HG03575 (cell line): ENCODE data around the gene B4GALT1.
"Not testable (repeated sequence)": the region's sequence is repeated elsewhere in the genome, so short reads cannot be mapped to it uniquely, and the experiment has no call there.

ENCODE experiments used
- ATAC-seq: cut with Tn5 transposase; IDR thresholded peaks from one replicate; pipeline ENCODE4 v1.9.1; 2021; ENCODE audit not compliant: unreplicated experiment, insufficient number of reproducible peaks, low FRiP score; ENCODE audit errors: extremely low read depth

Gene B4GALT1

DNA sequence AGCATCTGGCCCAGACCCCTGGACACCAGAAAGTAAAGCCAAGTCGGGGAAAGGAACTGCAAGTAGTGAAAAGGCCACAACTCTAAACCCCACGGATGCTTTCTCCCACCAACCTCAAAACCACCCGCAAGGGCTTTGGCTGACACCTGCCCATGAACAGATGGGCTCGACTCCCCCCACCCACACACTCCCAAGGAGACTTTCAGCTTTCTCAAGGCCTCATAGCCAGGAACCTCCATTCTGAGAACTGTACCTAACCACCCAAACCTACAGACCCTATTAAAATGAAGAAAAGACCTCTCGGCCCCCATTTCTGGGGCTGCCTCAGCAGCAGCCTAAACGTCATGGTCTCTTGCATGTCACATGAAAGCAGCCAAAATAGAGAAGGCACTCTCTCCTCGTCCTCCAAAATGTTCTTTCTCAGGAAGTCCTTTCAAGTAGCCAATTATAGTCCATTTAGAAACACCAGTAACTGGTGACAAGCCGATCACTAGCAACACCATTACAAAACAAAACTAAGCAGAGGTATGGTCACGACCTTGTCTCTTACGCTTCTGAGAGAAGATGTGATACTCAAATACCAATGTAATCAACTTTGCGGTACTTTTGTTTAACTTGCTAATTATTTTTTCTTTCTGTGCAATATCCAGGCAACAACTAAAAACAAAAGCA, 2.9 kb downstream of the B4GALT1 start:
- ATAC-seq, result no peak

DNA sequence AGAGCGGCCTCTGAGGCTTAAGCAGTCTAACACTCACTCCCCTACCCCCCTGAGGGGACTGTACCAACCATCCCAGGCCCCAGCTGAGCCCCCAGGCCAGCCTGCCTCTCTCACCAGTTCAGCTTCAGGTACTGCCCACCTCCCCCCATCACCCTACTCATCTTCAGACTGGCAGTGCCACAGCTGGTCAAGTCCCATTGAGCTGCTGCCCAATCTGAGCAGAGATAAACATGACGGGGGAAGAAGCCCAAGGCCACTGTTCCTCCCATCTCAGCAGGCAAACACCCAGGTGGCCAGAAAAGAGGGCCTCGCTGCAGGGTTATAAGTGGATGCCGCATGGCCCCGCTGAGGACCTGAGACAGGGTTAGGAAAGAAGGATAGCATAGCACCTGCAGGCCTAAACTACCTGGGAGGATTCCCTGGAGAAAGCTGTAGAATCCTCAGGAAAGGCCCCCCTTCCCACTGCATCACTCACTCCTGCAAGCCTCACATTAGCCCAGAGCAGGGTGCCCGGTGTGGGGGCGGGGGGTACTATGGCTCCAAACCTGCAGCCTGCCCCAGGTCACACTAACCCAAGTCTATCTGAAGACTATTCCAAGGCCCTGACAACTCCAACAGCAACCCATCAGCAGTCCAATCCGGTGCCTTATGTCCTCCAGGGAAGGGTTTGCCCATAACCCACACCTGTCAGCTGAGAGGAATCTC, 3.6 kb downstream of the B4GALT1 start:
- no peak for ATAC-seq

DNA sequence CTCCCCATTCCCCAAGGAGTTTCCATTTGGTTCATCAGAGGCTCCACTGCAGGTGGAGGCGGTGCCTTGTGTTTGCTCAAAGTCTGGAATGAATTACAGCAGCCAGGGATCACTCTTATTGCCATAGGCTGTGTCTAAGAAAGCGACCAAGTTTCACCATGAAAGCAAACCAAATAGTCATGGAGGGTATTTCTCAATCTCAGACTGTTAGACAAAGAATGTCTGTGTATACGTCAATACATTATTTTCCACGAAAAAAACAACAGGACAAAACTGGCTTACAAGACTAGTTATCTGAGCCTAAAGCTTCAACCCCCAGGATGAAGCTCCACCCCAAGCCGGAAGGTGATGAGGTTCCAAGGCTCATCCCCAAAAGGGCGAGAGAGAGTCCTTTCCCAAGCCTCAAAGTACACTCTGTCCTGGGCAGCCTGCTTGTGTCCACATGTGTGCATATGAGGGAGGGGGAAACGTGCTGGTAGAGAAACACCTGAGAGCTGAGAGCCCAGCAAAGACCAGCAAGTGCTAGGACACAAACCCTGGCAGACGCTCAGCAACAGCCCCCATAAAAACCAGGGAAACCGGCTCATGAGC, 4.3 kb downstream of the B4GALT1 start:
- ATAC-seq, result no peak

DNA sequence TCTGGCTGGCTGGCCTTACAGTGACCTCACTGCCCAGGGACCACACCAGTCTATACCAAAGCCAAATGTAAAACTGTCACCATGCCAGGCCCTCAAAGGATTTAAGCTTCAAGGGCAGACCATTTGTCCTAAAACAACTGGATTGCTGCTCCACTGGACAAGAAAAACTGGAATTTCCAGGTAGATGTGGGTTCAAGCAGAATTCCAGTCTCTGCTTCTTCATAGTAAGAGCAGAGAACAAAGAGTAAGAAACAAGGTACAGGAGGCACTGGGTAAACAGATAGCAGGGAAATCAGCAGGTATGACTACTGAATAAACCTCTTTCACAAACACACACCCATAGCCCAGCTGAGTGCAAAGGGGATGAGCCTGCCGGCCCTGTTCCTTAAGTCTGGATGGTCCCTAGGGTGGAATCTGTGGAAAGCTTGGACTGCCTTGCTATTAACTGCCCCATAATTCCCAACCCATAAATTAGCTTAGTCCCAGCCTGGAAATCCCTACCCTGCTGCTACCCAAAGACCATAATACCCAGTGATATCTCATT, 5.5 kb downstream of the B4GALT1 start:
- ATAC-seq, result no peak

DNA sequence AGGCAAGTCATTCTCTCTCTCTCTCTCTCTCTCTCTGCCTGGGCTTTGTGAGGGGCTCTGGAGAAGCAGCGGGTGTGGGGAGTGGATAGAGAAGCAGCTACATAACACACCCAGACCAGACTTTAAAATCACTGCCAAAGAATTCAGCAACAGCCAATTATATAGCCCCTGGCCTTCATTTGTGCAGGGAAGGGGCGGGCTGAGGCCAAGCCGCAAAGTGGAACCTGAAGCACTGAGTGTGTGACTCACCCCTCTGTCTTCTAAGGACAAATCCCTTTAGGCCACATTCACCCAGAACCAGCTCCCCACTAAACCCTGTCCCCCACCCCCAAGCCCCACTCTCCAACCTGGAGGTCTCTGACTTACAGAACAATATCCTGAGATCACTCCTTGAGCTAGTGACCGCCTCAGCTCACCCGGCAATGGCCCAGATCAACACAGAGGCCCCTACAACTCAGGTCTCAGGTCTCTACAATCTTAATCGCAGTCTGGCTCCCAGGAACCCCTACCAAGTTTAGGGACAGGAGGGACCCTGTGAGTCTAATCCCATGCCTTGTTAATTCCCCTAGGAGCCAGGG, 6.0 kb downstream of the B4GALT1 start:
- no peak for ATAC-seq

DNA sequence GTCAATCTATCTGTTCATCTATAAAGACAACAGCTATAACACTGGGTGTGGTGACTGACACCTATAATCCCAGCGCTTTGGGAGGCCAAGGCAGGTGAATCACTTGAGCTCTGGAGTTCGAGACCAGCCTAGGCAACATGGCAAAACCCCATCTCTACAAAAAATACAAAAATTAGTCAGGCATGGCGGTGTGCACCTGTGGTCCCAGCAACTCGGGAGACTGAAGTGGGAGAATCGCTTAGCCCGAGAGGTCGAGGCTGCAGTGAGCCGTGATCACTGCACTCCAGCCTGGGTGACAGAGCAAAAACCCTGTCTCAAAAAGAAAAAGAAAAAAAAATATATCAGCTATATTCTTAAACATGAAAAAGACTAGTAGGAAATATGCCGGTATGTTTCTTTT, 6.7 kb downstream of the B4GALT1 start:
- not testable (repeated sequence) for ATAC-seq

DNA sequence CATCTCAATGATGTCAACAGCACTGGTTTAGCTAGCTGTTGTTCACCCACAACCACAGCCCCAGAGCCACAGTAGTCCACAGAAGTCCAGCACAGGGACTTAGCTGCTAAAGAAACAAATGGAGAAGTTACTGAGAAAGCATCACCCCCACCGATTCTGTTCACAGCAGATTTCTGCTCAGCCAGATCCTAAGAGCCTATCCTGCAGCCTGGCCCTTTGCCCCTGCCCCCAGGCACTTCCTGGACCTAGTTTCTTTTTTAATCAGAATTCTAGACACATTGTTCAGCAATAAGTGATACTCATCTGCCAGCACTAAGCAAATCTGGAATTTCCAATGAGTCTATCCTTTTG, 7.4 kb downstream of the B4GALT1 start:
- no peak for ATAC-seq

DNA sequence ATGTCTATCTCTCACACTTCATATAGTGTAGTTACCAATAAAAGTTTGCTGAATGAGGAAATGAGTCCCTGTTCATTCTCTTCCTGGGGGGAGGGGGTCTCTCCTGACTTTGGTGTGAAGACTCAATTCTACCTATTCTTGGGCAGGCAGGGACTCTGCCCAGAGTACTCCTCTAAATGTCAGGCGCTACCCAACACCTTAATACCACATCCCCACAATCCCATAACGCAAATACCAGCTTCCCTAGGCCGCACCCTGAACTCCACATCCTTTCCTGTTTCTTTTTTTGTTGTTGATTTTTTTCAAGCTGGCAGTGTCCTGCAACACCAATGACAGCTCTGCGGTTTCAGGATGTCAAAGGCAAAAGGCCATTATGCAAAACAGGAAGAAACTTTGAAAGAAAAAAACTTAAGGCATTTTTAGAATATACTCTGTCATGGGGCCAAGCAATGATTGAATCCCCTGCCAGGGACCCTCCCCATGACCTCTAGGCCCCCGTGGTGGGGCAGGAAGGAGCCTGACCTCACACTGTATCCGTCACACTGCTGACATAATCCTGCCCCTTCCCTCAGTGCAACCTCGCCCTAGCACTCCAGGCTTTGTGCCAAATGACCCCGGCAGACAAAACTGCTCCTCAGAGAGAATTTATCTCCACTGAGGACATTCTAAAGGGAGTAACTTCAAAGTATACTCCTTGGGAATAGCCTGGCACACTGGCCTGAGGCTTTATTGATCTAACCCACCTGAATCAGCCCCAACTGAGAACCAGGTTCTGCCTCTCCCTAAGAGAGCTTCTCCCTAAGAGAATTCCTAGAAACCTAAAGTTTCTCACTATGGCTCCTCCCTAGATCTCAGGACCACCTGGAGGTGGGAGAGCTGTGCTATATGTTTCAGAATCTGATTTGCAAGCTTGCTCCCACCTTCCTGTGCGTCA, 8.0 kb downstream of the B4GALT1 start:
- no peak for ATAC-seq

DNA sequence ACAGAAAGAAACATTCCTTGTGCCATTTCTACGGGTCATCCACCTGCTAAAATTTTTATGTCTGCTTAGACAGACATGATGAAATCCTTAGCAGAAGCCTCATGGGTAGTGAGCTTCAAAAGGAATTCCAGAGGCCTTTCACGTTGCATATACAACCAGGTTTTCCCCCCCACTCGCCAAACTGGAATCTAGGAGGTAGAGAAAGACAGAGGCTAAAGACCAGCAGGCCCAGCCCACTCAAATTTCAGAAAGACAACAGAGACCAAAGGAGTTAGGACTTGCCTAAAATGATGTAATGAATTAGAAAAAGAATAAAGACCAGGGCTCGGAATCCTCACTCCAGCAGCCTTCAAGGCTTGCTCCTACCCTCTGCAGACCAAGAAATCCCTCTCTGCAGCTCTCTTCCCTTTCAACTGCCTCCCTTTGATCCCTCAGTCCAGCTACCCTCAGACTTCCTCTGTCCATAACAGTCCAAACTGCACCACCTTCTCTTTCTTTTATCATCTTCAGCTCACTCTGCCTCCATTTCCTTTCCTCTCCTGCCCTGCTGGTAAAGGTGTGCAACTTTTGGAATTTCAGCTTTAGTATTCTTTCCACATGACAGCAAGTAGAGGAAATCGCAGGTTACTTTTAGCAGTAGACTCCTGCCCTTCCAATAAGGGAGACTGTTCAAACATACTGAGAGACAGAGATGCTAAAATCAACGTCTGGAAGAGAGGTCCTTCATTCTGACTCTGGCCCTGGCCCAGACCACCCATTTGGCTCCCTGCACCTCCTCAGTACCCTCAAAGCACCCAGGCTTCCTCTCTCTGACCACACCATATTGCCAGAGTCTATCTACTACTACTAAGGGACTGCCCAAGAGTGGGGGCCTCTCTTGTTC, 8.9 kb downstream of the B4GALT1 start:
- ATAC-seq, result no peak

DNA sequence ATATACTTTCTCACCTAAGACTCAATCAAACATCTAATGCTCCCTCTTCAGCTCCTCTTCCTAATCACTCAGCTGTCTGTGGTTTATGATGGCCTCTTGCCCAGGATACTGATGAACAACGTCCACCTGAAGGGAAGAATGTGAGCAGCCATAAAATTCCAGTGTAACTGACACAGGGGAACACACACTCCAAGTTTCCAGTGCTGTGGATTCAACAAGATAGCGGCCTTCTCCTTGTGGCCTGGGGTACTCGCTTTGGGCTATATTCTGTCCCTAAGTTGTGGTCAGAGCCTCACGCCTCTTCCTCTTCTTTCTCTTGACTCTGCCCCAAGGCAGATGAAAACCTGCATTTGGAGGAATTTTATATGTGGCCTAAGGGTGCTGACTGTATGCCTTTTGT, 11.7 kb downstream of the B4GALT1 start:
- no peak for ATAC-seq

DNA sequence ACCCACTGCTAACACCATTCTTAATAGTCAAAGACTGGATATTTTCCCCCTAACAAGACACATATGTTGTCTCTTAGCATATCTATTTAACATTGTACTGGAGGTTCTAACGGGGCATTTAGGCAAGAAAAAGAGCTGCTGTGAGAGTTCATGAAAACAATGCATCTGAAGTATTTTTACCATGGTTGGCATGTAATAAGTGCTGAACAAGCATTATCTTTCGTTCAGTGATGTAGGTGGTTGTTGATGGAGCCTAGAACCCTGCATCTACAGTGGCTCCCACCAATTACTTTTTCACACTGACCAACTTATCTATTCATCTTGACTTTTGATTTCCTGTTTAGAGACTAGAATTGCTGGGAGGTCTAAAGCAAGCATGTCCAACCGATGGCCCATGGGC, 12.8 kb downstream of the B4GALT1 start:
- ATAC-seq, result no peak

DNA sequence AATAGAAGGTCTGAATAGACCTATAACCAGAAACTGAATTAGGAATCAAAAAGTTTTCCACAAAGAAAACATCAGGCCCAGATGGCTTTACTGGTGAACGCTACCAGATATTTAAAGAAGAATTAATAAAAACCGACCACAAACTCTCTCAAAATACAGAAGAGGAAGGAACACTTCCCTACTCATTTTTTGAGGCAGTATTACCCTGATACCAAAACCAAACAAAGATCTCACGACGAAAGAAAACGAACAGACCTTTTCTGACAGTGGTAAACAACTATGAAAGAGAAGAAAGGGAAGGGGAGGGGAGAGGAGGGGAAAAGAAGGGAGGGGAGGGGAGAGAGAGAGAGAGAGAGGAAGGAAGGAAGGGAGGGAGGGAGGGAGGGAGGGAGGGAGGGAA, 13.5 kb downstream of the B4GALT1 start:
- ATAC-seq, result no peak

DNA sequence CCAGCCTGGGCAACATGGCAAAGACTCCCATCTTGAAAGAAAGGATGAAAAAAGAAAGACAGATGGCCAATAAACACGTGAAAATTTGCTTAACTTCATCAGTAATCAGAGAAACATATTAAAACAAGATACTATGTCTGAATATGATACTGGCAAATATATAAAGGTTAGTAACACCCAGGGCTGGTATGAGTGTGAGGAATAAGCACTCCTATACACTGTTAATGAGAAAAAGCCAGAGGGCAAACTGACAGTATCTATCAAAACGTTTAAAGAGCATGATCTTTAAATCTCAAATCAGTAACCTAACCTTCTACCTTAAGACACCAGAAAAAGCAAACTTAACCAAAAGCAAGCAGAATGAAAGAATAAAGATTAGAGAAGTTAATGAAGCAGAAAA, 14.1 kb downstream of the B4GALT1 start:
- ATAC-seq, result no peak

DNA sequence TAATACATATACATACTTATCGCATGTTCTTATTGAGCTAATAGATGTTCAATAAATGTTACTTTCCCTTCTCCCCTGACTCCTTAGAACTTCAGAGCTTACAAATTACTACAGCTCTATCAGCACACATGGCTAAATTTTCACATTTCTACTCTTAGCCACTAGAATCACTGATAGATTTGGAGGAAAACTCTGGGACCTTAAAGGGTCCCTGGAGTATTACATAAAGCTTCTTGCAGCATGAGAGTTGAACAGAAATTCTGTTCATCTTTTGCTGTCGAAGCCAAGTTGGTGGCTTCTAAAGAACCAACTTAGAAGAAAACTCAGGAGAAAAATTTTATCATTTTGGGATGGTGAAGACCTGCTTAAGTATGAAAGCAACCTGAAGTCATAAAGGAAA, 15.5 kb downstream of the B4GALT1 start:
- ATAC-seq, result no peak

DNA sequence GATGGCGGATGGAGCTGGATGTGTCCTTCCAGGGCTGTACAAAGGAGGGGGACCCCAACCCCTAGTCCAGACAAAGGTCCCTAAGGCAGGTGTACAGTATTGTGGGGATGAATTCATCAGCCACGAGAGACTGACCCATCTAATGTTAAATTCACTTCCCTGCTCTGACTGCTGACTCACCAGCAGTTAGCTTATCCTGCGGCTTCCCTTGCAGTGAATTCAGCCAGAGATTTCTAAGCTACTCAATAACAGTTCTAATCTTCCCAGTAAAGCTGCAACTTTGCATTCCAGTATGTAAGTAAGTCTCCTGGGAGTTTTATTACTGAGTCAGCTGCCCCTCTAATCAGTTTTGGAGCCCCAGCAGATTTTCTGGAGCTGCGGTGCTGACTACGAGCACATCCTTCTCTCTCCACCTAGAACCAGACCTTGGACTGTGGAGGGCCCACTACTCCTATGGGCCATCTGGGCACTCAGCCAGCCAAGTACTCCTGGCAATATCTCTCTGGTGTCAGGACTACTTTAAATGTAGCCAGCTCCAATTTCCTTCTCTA, 16.1 kb downstream of the B4GALT1 start:
- ATAC-seq, result no peak

DNA sequence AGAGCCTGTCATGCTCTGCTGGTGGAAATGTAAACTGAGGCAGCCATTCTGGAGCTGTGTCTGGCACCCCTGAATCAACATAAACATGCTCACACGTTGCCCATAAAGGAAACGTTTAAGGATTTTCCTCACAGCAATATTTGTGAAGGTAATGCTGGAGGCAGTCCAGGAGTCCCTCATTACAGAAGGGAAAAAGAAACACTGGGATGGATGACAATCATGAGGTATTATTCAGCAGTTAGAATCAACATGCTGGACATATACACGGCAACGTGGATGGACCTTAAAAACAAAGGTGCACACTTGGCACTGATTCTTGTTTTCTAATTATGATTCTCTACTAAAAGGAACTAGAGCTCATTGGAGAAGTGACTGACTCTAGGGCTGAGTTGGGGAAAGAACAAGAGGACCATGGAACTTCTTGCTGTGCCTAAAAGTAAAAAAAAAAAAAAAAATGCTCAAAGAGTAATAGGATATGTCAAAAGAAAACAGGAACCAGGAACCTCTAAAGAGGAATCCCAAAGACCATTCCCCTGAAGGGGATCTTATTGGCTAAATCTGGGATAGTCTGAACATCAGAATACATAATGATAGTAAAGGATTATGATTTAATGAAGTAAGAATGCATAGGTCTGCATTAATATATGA, 18.6 kb downstream of the B4GALT1 start:
- ATAC-seq, result no peak

DNA sequence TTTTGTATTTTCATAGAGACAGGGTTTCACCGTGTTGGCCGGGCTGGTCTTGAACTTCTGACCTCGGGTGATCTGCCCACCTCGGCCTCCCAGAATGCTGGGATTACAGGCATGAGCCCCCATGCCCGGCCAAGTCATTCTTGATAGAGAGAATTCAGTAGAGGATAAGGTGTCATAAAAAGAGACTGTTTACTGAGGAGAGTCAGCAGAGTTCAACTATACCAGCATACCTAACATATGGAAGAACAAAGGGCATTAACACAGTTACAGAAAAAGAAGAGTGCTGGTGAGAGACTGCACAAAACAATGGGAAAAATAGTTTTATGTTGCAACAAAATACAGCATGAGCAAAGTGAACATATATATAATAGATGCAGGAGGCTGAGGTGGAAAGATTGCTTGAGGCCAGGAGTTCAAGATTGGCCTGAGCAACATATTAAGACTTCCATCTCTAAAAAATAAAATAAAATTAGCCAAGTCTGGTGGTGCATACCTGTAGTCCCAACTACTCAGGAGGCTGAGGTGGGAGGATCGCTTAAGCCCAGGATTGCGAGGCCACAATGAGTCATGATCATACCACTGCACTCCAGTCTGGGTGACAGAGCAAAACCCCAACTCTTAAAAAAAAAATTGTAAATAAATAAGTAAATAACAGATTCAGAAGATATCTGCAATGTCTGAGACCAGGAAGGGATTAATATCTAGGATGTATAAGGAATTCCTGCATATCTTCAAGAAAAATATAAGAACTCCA, 19.5 kb downstream of the B4GALT1 start:
- no peak for ATAC-seq
